Glomerular visceral epithelial cell (primary cell): ENCODE results near the gene ANKRD37.
"Not testable (repeated sequence)": the region's sequence is repeated elsewhere in the genome, so short reads cannot be mapped to it uniquely, and the experiment has no call there.

Source experiments
- DNase-seq: peaks from one replicate; pipeline ENCODE4 v3.0.0-alpha.2; 2016; ENCODE audit errors: extremely low spot score

Gene ANKRD37, protein sequence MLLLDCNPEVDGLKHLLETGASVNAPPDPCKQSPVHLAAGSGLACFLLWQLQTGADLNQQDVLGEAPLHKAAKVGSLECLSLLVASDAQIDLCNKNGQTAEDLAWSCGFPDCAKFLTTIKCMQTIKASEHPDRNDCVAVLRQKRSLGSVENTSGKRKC

DNA sequence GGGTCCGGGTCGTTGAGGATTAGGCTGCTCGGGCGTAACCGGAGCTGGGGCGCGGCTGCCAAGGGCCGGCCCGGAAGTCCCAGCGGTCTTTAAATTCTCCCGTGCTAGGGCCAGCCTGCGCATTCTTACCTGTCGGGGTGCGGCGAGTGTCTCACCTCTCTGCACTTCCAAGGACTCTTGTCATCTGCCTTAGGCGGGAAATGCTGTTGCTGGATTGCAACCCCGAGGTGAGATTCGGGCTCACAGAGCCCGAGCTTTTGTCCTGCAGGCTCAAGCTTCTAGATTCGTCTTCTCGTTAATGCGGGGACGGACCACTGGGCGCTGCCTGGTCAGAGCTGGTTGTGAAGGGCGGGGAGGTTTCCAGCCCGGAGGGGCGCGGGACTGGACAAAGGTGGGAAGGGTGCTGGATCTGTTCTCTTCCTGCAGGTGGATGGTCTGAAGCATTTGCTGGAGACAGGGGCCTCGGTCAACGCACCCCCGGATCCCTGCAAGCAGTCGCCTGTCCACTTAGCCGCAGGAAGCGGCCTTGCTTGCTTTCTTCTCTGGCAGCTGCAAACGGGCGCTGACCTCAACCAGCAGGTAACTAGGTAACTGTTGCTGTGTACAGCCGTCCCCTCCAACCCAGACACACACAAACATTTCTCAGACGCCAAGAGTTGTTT is at the start of gene ANKRD37:
TSS of gene ANKRD37 (plus strand) at position 118 of the 662 bp plus-strand sequence. CDS start at position 201, 83 bp downstream.
- peak; percentile 69 for DNase-seq

DNA sequence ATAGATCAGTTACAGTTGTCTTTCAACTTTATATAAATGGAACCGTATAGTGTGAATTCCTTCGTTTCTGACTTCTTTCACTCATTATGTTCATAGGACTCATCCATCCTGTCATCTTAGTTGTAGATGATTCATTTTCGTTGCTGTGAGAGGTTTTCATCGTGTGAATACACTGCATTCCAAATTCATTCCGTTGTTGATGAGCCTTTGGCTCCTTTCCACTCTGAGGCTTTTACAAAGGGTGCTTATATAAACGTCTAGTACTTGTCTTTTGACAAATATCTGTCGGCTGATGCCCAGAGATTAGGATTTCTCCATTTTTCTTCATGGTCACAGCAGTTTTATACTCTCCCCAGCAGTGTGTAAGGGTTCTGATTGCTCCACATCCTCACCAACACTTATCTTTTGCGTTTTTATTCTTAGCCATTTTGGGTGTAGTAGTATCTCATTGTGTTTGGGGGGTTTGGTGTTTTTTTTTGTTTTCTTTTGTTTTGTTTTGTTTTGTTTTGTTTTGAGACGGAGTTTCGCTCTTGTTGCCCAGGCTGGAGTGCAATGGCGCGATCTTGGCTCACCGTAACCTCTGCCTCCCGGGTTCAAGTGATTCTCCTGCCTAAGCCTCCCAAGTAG is 49.6 kb upstream of the ANKRD37 start:
- DNase-seq, result no peak

DNA sequence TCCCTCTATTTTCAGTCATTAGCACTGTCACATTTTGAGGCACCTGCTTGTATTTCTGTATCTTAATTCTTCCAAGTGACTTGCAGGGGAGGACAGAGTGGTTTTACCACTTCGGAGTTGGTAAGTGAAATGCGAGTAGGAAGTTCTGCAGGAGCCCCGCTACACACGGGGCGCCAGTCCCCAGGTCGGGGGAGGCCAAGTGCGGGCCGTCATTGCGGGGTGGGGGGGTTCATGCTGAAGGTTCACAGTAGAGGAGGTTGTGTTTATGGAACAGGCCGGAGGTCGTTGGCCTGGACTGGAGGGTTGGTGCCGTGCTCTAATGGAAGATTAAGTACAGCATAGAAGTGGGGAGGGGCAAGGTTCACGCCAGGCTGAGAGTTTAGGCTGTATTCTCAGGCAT is 45.0 kb upstream of the ANKRD37 start:
- no peak for DNase-seq

DNA sequence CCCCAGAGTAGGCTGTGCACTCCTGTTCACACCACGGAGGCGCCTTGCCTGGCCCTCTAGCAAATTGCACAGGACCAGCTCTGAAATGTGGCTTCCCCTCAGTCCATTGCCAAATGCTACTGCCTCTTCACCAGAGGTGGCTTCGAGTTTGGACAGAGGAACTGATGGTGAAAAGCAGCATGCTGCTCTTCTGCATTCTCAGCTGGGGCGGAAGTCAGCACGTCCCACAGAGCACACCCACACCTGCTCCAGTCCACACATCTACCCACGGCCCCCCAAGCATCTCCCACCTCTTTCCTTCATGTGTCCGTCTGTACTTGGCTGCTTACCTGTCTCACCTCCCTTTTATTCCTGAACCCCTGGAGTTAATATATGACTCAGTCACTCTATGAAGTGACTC is 44.4 kb upstream of the ANKRD37 start:
- DNase-seq, result no peak

DNA sequence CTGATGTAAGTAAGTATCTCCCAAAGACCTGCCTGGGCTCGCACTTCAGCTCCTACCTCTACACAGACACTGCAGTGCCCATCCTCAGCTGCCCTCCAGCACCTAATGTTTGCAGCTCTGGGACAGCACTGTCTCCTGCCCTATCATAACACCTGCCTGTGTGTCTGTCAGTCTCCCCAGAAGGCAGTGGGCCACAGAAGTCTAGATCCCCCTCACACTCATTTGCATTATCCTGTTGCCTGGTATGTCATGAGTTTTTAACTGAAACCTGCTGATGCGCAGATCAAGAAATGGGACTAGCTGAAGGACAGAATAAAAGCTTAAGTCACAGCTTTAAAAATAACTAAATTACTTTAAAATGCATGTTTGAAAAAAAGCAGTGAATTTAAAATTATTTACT is 43.9 kb upstream of the ANKRD37 start:
- no peak for DNase-seq

DNA sequence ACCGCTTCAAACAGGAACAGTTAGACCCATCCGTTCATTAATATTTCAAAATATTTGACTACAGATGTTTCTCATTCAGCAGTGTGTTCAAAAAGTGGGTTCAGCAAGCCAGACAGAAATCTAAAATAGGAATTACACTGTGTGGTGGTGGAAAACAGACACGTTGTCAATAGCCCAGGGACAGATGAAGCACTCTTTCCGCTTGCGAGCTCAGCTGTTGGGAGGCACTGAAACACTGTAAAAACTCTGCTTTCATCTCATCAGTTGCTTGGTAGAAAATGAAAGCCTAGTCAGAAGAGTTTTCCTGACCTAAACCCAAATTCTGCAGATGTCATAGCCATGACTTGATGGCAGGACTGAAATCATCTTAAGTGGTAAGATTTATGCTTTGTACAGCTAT is 39.4 kb upstream of the ANKRD37 start:
- DNase-seq, result no peak

DNA sequence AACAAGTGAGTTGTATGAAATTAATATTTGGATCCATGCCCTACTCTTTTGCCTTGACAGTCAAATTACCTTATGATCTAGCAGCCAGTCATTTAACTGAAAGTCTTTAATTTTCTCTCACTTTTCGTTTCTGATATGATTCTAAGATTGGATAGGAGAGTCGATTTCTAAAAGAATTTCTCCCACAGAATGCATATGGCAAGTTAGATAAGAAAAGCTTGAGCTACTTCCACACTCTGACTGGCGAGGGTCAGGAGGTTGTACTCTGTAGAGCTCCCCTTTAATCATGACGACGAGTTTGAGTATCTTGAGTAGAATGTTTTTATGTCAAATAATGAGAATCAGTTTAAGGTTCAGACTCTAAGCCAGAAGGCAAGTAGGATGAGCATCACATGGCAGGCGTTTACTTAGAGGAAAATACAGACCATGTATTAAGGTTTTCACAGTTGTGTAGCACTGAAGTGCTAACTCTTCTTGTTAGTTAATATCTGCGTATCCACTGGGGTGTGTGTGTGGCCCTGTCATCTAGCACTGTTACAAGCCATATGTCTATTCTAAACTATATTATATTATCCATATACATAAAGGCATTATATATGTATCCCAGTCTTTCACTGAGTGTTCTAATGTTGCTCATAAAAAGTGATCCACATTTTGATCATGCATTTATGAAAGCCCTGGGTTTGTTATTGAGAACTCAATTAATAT is 38.8 kb upstream of the ANKRD37 start:
- no peak for DNase-seq

DNA sequence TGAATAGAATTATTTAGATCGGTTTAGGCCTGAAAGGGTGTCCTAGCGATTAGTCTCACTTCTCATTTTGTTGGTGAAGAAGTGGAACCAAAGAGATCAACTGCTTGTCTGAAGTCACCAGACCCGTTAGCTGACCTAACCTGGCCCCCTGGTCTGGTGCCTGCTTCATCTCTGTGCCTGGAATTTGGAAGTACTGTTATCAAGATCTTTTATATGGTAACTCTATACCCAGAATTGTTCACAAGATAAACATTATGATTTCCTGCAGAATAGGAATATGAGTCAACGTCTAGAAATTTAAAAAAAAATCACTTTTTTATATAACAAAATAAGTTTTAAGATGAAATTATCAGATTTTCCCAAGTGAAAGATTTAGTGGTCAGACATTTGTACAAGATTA is 38.1 kb upstream of the ANKRD37 start:
- peak; percentile 36 for DNase-seq

DNA sequence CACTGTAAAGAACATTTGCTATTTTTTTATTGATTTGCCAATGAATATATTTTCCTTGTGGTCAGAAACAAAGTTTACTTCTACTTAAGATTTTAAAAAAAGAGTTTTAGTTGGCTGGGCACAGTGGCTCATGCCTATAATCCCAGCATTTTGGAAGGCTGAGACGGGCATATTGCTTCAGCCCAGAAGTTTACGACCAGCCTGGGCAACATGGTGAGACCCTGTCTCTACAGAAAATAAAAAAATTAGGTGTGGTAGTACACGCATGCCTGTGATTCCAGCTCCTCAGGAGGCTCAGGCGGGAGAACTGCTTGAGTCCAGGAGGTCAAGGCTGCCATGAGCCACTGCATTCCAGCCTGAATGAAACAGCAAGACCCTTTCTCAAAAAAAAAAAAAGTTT is 37.7 kb upstream of the ANKRD37 start:
- DNase-seq, result peak; percentile 13

DNA sequence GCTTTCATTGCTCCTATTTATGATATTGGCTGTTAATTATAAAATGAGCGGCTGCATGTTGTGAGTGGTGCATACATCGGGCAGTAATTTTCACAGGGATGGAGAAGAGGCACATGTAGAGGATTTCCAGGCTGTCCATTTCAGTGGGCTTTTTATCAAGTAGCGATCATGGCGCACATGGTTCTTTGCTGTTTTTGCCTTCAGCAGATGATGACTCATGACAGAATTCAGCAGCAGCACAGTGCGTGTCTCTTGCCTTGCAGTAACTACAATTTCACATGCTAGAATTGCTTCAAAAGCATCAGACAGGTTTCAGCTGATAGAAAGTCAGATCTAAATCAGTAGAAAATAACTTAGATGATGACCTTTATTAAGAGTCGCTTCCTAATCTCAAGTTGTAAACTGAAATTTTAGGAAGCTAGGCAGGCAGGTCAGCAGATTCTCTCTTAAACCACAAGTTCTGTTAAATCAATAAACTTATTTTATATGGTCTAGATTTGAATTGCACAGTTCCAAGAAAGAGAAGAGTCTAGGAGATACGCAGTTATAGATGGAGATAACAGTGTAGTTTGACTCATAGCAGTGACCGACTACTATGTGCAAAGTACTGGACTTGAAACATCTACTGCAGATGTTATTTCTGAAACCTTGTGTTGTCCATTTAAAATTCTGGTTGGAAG is 36.7 kb upstream of the ANKRD37 start:
- DNase-seq, result peak; percentile 12

DNA sequence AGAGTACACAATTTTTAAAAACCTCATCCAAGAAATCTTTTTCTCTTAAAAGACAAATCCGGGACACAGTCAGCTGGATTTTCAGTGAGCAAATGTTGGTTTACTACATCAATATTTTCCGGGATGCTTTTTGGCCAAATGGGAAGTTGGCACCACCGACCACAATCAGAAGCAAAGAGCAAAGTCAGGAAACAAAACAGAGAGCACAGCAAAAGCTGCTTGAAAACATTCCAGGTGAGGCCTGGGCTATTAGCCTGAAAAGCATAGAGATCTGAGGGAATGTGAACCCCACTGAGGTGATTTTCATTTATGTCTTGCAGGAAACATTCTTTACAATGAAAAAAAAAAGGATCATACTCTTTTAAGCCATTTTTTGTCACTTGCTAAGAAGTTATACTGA is 34.8 kb upstream of the ANKRD37 start:
- DNase-seq, result no peak

DNA sequence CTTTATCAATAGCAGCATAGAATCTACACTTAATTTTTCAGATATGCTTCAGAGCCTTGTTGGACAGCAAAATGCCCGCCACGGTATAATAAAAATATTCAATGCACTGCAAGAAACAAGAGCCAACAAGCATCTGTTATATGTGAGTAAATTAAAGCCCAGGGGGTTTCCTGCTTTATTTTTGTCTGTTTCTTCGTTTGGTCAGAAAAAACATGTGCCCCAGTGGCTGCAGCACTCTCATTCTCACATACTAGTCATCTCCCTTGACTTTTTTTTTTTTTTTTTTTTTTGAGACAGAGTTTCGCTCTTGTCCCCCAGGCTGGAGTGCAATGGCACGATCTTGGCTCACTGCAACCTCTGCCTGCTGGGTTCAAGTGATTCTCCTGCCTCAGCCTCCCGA is 34.1 kb upstream of the ANKRD37 start:
- DNase-seq, result not testable (repeated sequence)

DNA sequence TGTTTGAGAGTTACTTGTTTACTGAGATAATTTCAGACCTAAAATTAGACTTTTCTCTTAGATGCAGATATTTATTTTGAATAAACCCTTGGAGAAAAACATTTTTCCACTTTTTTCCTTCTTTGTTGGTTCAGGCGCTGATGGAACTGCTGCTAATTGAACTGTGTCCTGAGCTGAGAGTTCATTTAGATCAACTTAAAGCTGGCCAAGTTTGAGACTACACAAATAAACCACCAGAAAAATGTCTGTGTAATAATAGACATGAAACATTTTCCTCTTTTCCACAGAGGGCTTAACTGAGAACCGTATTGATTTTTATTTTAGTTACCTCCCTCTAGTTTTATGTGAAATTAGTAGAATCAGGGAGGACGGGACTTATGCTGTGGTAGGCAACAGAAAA is 33.4 kb upstream of the ANKRD37 start:
- DNase-seq, result no peak

DNA sequence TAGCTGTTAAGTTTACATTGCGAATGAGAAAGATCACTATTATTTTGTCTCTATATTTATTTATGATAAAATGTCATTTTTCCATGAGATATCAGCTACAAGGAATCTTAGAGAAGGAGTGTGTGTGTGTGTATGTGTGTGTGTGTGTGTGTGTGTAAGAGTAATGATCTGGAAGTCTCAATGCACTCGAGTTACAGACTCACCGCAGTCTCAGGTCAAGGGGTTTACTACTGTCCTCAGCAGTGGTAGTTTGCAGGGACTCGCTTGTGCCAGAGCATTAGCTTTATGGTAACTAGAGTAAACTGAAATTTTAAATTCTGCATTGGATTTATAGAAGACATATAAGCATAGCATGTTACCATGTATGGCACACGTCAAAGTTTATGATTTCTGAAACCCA is 31.8 kb upstream of the ANKRD37 start:
- DNase-seq, result no peak

DNA sequence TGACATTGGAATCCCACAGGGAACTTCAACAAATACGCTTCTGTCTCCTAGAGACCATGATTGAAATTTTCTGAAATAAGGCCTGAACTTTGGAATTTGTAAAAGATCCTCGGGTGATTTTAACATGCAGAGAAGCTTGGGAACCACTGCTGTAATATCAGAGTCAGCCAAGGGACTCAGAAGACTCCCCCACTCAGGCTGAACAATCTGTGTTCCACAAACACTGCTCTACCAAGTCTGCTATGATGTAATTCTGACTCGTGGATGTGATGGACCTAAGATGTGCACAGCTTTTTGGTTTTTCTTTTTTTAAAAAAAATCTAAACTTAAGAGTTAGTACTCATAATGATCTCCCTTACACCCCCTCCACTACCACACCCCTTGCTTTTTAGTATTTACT is 26.9 kb upstream of the ANKRD37 start:
- DNase-seq, result no peak

DNA sequence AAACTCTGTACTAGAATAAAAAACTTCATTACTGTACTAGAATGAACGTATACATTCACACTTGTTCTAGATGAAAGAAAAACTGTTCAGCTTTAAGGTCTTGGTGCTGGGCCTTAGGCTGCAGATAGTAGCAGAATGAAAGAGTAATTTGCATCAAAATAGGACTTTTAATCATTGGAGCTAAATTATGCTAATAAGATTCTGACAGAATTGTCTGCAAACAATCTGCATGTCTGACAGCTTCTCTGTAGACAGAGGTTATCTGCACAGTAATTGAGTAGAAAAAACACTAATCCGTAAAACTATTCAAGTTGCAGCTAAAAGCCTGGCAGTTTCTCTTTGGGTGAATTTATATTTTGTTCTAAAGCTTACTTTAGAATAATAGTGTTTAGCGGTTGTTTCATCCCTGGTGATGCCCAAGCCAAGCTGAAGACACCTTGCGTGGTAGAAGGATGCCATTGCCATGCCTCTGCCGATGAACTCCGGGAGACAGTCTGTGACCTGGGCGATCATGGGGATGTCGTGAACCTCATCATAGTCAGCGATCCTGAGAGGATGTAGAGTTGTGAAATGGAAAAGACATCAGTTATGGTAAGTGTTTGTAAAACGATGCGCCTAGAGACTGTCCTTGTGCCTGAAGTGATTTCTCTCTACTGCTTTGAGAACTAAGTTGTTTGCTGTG is 26.2 kb upstream of the ANKRD37 start:
- DNase-seq, result no peak

DNA sequence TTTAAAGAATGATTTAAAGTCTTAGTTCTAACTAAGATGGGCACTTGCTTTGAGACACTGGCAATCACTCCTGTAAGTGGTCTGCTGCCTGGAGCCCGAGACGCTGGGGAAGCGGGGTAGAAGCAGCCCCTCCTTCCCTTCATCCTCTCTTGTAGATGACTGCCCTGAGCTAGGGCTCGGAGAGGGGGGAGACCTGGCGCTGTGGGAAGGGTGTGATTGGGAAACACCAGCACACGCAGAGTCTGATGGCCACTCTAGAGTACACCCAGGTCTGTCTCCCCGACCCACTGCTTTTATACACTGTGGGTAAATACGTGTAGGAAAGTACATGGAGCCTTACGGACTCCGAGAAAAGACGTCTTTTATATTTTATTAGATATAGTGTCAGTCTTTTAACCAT is 24.9 kb upstream of the ANKRD37 start:
- DNase-seq, result no peak

DNA sequence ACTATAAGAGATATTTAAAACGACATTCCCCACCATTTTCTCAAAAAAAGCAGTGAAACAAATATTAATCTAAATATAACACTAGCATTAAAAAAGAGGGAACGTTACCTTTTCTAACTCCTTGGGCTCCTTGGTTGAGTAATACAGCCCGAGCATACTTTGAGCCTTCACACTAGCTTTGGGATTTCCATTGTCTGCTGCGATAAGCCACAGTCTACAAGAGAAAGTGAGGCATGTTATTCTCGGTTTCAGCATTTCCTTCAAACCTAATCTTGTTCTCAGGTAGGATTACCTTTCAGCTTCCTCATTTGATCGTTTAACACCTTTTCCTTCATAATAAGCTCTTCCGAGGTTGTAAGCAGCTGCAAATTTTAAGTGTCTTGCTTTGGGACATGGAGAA is 22.6 kb upstream of the ANKRD37 start:
- DNase-seq, result no peak

DNA sequence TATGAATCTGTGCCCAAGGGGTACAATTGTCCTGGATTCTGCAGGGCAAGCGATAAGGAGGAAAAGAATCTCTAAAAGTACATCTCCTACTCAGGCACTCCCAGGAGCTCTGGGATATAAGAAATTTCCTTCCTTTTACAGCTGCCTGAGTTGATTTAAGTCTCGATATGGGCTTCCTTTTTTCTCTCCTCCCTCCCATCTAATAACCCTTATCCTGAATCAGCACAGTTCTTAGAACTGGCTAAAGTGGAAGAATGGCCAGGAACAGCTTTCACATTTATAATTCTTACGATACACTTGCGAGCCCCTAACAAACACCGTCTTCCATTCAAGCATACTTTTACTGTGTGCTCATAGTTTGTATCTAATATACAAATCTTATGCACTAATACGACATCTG is 22.1 kb upstream of the ANKRD37 start:
- no peak for DNase-seq

DNA sequence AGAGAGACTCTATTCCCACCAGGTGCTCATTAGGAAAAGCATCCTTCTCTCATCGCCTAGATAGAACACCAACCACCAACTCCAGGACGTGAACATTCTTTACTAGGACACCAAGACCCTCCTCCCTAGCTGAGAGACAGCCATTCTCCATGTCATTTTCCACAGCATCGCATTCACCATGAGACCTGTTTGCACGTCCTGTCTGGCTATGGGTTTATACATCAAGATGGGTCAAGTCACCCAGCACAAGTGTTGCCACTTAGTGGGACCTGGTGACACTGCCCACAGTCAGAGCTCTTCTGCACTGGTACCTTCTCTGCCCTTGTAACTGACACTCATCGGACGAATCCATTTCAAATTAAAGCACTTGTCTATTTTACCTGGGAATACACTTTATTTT is 18.4 kb upstream of the ANKRD37 start:
- no peak for DNase-seq
